ENCODE data around the gene IQCF5.
"Not testable (repeated sequence)": the region's sequence is repeated elsewhere in the genome, so short reads cannot be mapped to it uniquely, and the experiment has no call there.

Gene IQCF5

DNA sequence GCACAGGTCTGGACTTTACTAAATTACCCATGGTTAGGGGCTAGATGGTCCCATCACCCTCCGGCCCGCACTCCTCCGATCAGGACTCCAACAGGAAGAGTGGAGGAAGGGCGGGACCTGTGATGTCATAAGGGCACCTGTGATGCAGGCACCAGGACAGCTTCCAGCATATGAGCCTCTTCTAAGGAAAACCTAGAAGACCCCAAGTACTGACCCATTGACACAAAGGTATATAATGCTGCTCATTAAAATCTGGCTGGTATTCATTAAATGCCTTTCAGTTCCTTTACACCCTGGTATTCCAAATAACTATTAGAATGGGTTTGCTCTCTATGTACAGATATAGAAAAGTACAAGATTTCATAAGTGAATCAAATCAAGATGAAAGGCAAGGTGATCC, at the start of gene IQCF5:
IQCF5 (minus strand) TSS at position 101 of the 400 bp plus-strand sequence; CDS start at position 31, 70 bp downstream.
- no peak for DNase-seq (ENCODE audit: low read depth)

DNA sequence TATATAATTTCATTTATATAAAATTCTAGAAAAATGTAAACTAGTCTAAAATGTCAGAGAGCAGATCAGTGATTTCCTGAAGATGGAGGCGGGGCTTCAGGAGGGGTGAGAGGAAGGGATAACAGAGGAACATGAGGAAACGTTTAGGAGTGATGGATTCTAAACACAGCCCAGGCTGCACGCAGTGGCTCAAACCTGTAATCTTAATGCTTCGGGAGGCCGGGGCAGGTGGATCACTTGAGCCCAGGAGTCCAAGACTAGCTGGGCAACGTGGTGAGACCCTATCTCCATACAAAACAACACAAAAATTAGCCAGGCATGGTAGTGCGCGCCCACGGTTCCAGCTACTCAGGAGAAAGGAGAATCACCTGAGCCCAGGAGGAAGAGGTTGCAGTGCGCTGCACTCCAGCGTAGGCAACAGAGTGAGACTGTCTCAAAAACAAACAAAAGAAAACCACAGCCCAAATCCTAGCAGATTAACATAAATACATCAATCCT, 45.7 kb upstream of the IQCF5 start:
- no peak for DNase-seq (ENCODE audit: low read depth)

DNA sequence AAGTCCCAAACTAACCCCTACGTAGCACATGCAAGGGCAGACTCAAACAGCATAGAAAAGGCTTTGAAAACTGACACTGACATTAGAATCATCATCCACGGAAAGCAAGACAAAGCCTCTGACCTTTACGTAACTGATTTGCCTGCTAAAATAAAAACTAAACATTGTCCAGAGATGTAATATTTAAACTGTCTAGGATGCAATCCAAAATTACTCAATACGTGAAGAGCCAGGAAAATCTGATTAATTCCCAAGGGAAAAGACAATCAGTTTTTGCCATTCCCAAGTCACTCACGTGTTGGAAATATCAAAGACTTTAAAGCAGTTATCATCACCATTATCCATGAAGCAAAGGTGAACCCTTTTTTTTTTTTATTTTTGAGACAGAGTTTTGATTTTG, 41.0 kb upstream of the IQCF5 start:
- peak; percentile 60 for DNase-seq (ENCODE audit: low read depth)

DNA sequence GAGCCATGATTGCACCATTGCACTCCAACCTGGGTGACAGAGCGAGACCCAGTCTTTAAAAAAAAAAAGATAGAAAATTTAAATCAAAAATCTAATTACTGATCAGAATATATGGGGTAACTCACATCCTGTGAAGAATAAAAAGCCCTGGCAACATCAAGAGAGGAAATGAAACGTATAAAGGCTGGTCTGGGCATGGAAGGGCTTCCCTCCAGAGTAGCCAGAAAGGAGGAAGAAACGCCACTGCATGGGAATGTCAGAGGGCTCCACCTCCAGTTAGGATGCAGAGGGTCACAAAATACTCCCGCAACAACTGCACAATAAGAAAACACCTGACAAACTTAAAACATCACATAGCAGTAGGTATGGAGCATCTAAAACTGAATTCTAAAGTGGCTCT, 32.6 kb upstream of the IQCF5 start:
- DNase-seq (ENCODE audit: low read depth): no peak

DNA sequence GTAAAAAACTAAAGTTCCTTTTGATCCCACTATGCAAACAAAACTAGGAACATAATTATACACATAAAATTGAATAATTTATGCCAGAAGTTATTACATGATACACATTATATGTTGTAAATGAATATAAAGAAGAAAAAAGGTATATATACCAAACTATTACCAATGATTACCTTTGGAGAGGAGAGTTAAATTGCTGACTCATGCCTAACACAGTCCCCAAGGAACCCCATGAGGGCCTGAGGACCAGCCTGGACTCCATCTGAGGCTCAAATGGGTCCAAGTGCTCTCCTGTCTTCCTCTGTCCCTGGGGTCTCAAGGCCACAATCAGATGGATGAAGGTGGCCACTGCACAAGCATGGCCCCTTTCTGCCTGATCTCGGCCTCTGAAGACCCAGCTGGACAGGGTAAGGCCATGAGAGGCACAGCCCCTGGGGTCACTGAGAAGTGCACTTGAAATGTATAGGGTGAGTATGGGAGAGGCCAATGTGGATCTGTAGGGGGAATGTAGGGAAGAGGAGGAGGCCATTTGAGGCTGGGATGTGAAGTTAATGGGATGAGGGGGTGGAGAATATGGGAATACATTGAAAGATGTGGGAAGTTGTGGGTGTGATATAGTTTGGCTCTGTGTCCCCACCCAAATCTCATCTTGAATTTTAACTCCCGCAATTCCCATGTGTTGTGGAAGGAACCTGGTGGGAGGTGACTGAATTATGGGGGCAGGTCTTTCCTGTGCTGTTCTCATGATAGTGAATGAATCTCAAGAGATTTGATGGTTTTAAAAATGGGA, 28.8 kb upstream of the IQCF5 start:
- DNase-seq (ENCODE audit: low read depth): no peak

DNA sequence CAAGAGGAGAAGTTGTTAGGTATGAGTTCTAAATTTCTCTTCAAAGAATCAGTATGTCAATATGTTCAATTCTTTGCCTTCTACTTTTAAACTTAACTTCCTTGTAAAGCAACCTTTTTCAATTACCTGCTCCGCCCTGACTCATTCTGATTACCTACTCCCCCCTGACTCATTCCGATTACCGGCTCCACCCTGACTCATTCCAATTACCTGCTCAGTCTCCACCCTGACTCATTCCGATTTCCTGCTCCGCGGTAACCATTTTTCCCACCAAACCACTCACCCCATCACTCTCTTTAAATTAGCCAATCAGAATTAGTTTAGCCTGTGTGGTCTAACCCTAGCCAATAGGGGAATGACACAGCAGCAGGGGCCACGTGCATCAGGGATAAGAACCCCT, 27.0 kb upstream of the IQCF5 start:
- DNase-seq (ENCODE audit: low read depth): not testable (repeated sequence)

DNA sequence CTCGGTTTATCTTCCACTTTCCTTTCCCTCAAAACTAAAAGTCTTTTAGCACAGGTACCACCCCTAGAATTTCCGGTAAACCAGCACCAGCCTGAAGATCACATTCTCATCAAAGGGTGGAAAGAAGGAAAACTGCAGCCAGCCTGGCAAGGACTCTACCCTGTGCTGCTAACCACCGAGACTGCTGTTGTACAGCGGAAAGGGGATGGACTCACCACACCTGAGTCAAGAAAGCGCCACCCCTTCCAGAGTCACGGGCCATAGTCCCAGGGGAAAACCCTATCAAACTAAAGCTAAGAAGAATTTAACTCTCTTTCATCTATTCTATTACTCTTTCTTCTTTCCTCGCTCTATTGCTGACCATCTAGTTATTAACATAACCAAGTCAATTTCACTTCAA, 24.6 kb upstream of the IQCF5 start:
- not testable (repeated sequence) for DNase-seq (ENCODE audit: low read depth)

DNA sequence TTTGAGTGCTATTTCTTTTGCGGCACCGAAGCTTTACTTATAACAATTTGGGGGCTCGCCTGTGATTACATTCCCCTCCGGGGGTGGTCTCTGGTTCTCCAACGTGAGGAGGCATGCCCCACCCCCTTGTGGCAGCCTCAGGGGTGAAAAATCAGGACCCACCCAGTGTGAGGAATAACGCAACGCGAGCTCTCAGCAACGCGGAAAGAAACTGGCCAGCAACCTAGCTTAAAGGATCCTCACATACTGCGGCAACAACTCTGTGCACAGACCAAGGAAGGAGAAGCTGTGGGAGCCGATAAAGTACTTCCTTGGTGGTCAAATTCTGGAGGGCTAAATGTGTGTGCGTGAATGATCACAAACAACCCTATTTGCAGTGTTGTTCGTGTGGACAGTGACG, 22.0 kb upstream of the IQCF5 start:
- no peak for DNase-seq (ENCODE audit: low read depth)

DNA sequence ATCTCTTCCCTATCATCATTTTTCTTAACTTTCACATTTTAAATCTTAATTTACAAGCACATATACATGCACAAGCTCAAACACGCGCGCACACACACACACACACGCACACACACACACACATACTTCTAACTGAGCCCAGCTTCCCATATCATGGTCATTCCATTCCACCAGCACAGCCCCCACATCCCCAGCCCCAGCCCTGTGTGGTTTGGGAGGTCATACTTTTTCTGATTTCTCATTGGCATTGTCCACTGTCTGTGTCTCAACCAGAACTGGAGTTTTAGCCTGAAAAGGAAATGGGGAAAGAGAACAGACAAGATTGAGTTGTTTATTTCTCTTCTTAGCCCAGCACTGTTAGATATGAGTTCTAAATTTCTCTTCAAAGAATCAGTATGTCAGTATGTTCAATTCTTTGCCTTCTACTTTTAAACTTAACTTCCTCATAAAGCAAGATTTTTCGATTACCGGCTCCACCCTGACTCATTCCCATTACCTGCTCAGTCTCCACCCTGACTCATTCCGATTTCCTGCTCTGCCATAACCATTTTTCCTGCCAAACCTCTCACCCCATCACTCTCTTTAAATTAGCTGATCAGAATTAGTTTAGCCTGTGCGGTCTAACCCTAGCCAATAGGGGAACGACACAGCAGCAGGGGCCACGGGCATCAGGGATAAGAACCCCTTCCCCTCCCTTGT, 21.4 kb upstream of the IQCF5 start:
- no peak for DNase-seq (ENCODE audit: low read depth)

DNA sequence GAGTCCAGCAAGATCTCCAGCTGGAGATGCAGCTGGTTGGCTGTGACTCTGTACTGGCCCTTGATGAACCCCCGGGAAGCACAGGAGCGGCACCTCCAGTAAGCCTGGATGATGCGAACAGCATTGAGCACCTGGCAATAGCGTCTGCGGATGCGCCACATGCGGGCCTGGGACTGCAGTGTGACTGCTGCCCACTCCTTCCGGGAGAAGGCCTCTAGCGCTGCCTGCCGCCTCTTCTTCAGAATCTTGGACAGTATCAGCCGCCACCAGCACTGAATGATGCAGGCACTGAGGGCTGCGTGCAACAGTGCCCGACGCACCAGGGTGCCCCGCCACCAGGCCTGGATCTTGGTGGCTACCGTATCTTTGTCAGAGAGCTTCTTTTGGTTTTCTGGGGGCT, 19.5 kb upstream of the IQCF5 start:
- no peak for DNase-seq (ENCODE audit: low read depth)

DNA sequence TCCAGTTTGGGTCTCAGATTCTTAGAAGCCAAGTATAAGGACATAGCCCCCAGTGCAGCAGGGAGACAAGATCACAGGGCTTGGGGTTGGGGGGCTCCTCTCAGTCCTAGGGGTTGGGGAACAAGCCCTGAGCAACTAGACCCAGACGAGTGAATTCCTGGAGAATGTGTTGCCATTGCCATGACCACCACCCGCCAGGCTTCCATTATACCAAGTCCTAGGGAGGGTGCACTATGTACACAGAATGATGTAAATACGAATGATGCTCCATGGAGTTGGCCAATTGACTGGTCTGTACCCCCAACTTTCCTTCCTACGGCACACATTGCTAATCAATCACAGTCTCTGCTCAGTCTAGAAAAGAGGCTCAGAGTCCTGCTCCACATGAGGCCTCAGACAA, 19.0 kb upstream of the IQCF5 start:
- no peak for DNase-seq (ENCODE audit: low read depth)

DNA sequence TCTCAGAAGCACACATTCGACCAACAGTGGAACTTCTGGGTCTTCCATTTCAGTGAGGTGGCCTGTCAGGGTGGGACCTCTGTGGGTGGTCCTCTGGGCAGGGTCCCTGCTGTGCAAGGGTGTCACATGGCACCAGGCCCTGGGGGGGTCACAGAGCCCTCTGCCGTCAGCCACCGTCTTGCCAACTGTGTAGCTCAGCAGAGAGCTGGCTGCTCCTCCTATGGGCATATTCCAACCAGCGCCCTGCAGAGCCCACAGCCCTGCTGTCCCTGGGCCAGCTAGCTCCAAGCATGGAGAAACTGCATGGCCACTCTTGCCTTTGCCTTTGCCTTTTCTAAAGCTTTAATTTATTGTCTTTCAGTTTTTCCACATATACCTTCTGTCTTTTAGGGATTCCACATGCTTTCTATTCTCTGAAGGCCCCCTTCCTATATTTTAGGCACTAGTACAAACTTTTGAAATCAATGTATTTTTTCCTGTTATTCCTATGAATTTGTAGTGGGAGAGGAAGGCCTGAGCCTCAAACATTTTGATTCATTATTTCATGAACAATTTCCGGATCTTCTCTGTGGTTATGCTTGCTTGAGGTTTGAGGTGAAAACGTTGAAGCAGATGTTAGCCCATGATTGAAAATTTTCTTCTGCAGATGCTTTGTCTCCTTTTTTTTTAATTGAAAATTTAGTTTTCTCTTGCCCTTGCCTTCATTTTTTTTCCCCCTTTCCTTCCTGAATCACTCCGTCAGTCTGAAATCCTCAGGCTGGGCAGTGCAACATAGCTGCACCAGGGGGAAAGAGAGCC, 16.0 kb upstream of the IQCF5 start:
- DNase-seq (ENCODE audit: low read depth): no peak

DNA sequence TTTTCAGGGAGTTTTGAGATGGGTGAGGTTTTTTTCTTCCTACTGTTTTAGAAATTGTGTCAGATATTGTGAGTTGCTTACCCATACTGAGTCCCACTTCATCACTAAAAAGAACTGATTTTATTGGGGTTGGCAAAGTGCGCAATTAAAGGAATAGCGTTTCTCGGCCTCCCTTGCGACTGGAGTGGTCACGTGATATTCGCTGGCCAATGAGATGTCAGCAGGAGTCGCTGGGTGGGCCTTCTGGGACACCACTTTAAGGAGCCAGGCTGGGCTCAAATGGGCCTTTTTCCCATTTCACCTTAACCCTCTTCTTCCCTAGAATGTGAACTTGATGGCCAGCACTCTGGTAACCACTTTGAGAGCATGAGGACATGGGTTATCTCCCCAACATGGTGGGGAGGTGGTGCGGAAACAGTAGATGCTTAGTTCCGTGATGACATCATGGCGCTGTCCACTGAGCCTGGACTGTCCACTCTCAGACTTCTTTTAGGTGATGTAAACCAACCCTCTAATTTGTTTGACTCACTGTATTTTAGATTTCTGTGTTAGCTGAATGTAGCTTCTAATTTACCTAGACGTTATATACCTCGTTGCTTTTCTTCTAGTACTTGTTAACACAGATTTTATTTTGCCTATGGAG, 13.2 kb upstream of the IQCF5 start:
- no peak for DNase-seq (ENCODE audit: low read depth)

DNA sequence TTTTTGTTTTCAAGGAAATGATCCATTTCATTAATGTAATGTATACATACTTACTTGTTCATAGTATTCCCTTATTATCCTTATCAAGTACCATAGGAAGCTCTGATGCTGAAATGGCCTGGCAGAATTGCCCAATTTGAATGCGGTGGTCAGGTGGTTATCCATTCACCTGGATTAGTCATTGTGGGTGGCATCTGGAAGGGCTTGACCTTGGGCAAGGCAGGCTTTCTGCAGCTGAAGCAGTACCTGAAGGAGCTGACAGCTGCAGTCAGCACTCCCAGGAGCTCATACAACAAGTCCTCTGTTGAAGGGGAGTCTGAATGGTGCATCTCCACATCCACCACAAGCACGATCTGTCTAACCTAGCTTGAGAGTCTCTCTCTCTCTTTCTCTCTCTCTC, 12.2 kb upstream of the IQCF5 start:
- DNase-seq (ENCODE audit: low read depth): no peak

DNA sequence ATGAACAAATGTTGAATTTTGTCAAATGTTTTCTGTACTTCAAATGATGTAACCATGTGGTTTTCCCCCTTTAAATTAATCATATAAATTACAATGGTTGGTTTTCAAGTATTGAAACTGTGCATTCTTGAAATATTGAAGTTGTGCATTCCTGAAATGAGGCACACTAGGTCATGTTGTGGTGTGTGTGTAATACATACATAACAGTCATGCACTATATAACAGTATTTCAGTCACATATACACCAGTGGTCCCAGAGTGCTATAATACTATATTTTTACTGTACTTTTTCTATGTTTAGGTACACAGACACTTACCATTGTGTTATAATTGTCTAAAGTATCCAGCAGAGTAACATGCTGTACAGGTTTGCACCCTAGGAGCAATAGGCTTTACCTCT, 11.0 kb upstream of the IQCF5 start:
- no peak for DNase-seq (ENCODE audit: low read depth)

DNA sequence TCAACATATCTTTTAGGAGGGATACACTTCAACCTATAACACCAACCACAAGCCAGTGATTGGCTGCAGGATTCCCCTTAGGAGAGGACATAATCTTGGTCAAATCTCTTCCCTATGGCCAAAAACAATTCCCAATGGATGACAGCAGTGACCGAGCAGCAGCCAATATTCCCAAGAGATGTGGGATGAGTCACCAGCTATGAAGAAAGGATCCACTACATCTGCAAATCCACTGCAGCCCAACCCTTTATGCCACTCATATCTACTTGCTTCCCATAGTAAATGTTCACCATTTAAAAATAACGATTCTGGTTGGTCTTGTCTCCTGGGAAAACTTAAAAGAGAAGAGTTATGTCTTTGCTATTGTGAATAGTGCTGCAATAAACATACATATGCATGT, 4.5 kb upstream of the IQCF5 start:
- no peak for DNase-seq (ENCODE audit: low read depth)

DNA sequence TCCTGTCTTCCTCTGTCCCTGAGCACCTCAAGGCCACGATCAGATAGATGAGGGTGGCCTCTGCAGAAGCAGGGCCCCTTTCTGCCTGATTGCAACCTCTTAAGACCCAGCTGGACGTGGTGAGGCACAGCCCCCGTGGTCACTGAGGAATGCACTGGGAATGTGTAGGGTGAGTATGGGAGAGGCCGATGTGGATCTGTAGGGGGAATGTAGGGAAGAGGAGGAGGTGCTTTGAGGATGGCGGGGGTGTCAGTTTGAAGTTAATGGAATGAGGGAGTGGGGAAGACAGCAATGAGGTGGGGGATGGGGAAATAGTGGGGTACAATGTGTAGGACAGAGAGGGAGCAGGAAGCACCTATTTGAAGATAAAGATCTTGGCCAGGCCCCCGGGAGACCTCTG, 785 bp upstream of the IQCF5 start:
- no peak for DNase-seq (ENCODE audit: low read depth)

DNA sequence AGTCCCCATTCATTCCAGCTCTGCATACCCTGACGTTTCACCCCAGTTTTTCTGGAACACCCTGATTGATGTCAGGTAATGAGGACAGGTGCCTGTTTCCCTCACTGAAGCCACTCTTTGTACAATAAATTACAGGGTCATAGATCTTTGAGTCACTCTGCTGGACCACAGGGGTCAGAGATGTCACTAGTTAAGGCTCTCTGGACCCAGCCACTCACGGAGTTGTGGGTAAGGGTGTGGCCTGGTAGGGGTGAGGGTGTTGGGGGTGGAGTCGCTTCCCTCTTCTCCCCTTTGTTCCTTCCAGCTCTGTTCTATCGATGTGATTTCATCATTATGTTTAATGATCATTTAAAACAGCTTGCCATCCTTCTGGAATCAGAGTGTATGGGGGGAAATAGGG, 512 bp downstream of the IQCF5 start:
- DNase-seq (ENCODE audit: low read depth): no peak

DNA sequence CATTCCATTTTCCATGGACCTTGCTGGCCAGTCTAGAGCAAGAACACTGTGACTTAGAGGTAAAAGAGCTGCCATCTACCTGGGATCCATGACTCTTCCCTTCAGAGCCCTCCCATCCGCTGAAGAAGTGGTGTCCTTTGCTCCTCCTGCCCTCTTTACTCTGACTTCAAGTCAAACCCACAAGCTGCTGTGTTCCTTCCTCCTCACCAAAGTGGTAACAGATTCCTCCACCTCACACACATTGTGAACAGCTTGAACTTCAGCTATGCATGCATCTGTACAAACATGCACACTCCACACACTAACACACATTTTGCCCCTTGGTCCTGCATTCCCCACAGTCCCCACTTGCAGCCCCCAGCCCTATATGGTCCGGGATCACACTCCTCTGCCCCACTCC, 990 bp downstream of the IQCF5 start:
- no peak for DNase-seq (ENCODE audit: low read depth)

DNA sequence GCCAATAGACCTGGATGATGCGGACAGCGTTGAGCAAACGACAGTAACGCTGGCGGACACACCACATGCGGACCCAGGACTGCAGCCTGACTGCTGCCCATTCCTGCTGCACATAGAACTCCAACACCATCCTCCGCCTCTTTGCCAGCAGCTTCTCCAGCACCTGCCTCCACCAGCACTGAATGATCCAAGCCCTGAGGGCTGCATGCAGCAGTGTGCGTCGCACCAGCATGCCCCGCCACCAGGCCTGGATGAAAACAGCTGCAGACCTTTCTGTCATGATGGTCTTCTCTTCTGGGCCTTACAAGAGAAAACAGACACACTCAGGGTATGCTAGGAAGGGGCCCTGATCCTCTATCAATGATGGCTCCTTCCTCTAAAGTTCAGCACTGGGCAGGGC, 1.5 kb downstream of the IQCF5 start:
- DNase-seq (ENCODE audit: low read depth): no peak

DNA sequence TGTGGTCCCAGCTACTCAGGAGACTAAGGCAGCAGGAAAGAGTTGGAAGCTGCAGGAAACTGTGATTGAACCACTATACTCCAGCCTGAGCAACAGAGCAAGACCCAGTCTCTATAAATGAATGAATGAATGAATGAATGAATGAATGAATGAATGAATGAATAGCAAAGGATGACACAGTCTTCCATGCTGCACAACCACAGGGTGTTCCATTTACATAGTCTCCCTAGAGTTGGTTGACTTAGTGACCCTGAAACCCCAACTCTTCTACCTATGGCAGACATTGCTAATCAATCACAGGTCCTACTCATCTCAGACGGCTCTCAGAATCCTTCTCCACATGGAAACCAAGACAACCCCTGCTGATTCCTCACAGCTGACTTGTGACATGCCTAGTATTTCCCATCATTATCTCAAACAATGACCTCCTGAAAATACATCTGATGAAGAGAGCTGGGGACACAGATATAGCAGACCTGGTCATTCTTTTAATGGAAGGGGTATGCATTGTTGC, 2.1 kb downstream of the IQCF5 start:
- no peak for DNase-seq (ENCODE audit: low read depth)

DNA sequence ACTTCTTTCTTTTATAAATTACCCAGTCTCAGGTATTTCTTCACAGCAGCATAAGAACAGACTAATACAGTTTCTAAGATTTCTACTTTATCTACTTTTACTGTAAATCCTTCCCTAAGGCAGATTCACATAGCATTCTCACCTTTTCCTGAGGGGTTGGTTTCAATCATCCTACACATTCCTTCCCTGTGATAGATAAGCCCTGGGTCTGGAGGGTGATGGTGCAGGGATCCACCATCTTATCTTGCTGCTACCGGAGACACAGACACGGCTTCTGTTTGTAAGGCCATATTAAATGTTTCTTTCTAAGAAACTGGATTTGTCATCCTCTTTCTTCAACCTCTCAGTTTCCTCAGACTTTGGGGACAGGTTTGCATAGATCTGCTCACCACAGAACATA, 6.1 kb downstream of the IQCF5 start:
- no peak for DNase-seq (ENCODE audit: low read depth)
